ENCODE data around the gene IL17RC.

DNA sequence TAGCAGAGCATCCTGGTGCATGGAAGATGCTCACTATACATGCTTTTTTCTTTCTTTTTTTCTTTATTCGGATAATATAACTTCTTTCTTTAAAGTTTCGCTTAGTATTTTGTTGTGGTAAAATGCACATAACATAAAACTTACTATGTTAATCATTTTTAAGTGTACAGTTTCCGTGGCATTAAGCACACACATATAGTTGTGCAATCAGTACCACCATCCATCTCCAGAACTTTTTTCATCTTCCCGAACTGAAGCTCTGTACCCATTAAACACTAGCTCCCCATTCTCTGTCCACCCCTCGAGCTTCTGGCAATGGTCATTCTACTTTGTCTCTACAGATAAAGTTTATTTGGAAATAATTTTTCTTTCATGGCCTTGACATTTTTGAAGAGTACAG lies 27.5 kb upstream of the IL17RC start:
- TF ChIP-seq EZH2 (IDR thresholded peaks at IDR 0.05; ENCODE audit: insufficient read depth, low read length), result no peak
- TF ChIP-seq, protein P1, sequence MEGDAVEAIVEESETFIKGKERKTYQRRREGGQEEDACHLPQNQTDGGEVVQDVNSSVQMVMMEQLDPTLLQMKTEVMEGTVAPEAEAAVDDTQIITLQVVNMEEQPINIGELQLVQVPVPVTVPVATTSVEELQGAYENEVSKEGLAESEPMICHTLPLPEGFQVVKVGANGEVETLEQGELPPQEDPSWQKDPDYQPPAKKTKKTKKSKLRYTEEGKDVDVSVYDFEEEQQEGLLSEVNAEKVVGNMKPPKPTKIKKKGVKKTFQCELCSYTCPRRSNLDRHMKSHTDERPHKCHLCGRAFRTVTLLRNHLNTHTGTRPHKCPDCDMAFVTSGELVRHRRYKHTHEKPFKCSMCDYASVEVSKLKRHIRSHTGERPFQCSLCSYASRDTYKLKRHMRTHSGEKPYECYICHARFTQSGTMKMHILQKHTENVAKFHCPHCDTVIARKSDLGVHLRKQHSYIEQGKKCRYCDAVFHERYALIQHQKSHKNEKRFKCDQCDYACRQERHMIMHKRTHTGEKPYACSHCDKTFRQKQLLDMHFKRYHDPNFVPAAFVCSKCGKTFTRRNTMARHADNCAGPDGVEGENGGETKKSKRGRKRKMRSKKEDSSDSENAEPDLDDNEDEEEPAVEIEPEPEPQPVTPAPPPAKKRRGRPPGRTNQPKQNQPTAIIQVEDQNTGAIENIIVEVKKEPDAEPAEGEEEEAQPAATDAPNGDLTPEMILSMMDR (IDR thresholded peaks at IDR 0.05; ENCODE audit: insufficient read depth, low read depth, low read length), result no peak
